GM12865 (cell line): ENCODE results near the gene SMIM35.

ENCODE experiments used
- DNase-seq: peaks from one replicate; pipeline ENCODE4 v3.0.0; 2010; ENCODE audit warnings: low read depth
- H3K4me3 ChIP-seq: 2 replicates; pipeline ENCODE4 v1.5.1; 2011; ENCODE audit warnings: mild to moderate bottlenecking, low read depth, low read length, control low read depth
- TF ChIP-seq, protein P1 (sequence below): IDR thresholded peaks from 2 replicates; pipeline ENCODE4 v1.5.1; 2011; ENCODE audit warnings: low read length, control low read depth, low read depth, inconsistent platforms; ENCODE audit not compliant: insufficient read depth; ENCODE audit errors: missing control alignments

Gene SMIM35

DNA sequence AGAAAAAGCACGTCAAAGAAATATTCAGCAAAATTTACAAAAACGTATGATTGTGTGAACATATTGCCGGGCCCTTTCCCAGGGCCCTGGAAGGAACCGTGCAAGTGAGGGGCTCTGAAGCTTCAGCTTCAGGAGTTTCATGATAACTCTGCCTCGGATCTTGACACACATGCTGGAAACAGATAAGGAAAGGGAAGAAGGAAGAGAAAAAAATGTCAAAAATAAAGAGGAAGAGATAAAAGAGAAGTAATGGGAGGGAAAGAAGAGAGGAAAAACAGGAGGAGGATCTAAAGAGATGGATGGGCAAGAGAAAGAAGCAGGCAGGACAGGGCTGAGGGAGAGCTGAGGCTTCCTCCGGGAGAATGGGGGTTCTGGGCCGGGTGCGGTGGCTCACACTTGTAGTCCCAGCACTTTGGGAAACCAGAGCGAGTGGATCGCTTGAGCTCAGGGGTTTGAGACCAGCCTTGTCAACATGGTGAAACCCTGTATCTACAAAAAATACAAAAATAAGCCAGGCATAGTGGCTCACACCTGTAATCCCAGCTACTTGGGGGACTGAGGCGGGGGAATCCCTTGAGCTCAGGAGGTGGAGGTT, 12.6 kb downstream of the SMIM35 start:
- no peak overlapping the region for H3K4me3 ChIP-seq
- no peak for DNase-seq
- TF ChIP-seq, protein P1, sequence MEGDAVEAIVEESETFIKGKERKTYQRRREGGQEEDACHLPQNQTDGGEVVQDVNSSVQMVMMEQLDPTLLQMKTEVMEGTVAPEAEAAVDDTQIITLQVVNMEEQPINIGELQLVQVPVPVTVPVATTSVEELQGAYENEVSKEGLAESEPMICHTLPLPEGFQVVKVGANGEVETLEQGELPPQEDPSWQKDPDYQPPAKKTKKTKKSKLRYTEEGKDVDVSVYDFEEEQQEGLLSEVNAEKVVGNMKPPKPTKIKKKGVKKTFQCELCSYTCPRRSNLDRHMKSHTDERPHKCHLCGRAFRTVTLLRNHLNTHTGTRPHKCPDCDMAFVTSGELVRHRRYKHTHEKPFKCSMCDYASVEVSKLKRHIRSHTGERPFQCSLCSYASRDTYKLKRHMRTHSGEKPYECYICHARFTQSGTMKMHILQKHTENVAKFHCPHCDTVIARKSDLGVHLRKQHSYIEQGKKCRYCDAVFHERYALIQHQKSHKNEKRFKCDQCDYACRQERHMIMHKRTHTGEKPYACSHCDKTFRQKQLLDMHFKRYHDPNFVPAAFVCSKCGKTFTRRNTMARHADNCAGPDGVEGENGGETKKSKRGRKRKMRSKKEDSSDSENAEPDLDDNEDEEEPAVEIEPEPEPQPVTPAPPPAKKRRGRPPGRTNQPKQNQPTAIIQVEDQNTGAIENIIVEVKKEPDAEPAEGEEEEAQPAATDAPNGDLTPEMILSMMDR, result no peak

DNA sequence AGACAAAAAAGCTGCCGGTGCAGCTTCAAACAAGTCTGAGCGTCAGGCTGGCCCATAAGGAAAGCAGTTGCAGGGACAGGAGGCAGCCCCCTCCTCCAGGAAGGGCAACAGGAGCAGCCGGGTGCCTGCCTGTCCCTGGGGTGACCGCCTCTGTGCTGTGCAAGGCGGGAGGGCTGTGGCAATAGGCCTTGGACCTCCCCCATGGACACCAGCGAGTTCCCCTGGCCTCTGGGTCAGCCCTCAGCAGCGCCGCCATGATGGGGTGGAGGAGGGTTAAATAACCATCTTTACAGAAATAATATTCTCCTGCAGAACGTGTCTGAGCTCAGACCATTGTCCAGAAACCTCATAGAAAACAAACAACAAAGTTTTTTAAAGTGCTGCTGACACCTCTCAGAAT, 13.2 kb downstream of the SMIM35 start:
- no peak overlapping the region for H3K4me3 ChIP-seq
- TF ChIP-seq, protein P1, result no peak
- no peak for DNase-seq

DNA sequence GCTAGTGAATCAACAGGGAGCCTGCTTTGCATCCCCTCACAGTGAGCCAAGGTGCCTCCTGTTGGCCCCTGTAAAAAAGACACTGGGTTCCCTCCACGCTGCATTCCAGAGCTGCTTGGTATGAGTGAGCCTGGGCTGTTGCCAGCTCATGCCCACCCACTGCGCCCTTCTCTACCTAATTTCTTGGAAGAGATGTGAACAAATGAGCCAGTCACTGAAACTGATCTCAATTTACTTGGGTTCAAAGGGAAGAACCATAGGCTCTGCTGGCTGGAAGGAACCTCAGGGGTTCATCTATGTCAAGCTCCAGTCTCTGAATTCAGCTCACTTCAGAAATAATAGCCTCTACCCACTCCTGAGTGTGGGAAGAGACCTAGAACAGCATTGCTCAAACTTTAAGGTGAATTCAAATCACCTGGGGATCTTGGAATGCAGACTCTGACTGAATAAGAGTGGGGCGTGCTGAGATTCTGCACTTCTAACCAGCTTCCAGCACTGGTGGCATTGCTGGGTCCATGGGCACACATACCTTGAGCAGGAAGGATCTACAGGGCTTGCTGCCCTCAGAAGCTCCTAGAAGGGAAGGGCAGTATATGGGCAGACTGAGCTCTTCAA, 15.2 kb downstream of the SMIM35 start:
- H3K4me3 ChIP-seq, result no peak overlapping the region
- no peak for DNase-seq
- TF ChIP-seq, protein P1, result no peak

DNA sequence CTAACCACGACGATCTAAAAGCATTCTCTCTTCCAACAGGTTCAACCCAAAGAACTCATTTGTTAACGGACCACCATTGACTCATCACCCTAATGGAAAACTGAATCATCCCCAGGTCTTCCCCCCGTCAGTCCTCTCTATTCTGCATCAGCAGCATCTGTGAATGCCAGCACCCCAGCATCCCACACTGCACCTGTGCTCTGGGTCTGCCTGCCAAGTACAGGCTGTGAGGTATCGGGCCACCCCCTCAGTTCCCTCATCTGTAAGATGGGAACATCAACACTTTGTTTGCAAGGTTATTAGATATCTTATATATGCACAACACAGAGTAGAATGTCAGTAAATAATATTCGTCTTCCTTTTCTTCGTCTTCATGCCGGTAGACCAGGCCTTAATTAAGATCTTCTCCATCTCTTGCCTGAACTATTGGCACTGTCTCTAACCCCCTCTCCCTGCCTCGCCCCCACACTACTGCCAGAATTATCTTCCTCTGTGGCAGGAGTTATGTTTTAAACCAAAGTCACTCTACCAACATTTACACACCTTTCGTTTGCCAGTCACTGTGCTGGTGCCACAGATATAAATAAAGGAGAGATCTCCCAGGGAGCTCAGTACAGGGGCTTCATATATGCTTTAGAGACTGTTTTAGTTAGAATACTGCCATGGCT, 17.7 kb downstream of the SMIM35 start:
- no peak overlapping the region for H3K4me3 ChIP-seq
- TF ChIP-seq, protein P1, result no peak

DNA sequence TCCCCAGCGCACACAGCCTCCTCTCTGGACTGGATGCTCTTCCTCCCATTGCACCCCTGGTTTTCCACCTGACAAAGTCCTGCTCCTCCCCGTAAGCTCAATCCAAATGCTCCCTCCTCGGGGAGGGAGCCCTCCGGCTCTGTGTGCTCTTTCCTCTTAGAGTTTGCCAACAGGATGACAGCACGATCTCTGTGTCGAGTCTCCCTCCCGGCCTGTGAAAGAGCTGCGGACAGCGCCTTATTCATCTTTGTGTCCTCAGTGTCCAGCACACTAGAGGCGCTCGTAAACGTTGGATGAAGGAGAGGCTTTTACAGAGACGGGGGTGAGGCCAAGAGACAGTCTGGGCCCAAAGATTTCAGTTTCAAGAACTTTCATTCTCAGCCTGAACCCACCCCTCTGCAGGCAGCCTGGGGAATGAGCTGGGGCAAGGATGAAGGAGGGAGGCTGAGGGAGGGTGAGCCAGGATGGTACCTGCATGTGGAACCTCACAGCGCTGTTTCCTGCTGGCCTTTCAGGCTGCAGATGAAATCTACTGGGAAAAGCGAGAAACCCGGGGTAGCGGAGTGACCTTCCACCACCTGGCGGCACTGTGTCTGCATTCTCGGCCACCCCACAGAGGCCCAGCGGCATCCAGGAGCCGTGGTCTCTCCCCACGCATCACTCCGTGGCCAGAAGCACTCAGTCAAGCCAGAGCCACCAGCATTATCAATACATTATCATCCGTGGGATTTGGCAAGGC, 18.4 kb downstream of the SMIM35 start:
- DNase-seq, result no peak
- TF ChIP-seq, protein P1, result no peak
- H3K4me3 ChIP-seq, result no peak overlapping the region

More for the DNA sequence above, 17.7 kb downstream of the SMIM35 start:
- no peak for DNase-seq

DNA sequence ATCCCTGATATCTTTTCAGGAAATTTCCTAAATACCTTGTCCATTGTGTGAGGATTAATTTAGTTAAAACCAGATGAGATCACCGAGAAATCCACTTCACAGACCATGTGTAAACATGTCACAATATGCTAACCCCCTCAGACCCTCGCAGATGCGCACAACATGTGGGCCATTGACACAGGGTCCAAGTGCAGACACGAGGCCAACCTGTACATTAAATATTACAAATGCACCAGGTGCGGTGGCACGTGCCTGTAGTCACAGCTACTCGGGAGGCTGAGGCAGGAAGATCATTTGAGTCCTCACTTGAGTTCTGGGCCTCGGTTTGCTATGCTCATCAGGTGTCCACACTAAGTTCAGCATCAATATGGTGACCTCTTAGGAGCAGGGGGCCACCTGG, 19.8 kb downstream of the SMIM35 start:
- TF ChIP-seq, protein P1, result no peak
- no peak for DNase-seq
- H3K4me3 ChIP-seq, result no peak overlapping the region
